PC-3 (cell line): ENCODE results near the gene RIMBP2. TPM values are rescaled to one million over a fixed set of nuclear protein-coding genes. Genes with fewer than 3 reads are reported as not detected.

Experiments used
- ATAC-seq: fragments of 200-7000 bp; cut with Tn5 transposase; 2 replicates; pipeline ENCODE4 v1.9.1; 2020; ENCODE audit warnings: mild to moderate bottlenecking, moderate library complexity
- BruUV-seq: library from RNA; stranded (reverse); fragments of 400-500 nt; replicated peaks from 2 replicates; lab custom pipeline; 2021; lab: Mats Ljungman, UMichigan
- CTCF ChIA-PET: fragments of 300-600 bp; sonication (Branson Sonifier 250); formaldehyde crosslinking; loops from one replicate; lab custom pipeline; 2022; ENCODE audit warnings: antibody characterized with exemption; lab: Charles Lee
- POLR2A ChIA-PET: fragments of 300-600 bp; sonication (Branson Sonifier 250); formaldehyde crosslinking; loops from one replicate; lab custom pipeline; 2022; ENCODE audit warnings: antibody characterized with exemption; ENCODE audit not compliant: unreplicated experiment; lab: Charles Lee
- DNase-seq: peaks from one replicate; pipeline ENCODE4 v3.0.0-alpha.2; 2015
- H2AFZ ChIP-seq: fragments of 300-600 bp; sonication (generic); 2 replicates; pipeline ENCODE4 v1.6.0; 2016; ENCODE audit warnings: antibody characterized with exemption, low read length
- H3F3A ChIP-seq: fragments of 300-600 bp; sonication (generic); one replicate; pipeline ENCODE4 v1.6.0; 2017; ENCODE audit warnings: antibody characterized with exemption, low read length, control low read depth, mild to moderate bottlenecking; ENCODE audit not compliant: unreplicated experiment
- H3K27ac ChIP-seq: fragments of 300-600 bp; sonication (generic); 2 replicates; pipeline ENCODE4 v1.5.1; 2016; ENCODE audit warnings: mild to moderate bottlenecking, low read length
- H3K27me3 ChIP-seq: fragments of 300-600 bp; sonication (generic); 2 replicates; pipeline ENCODE4 v1.6.1; 2016; ENCODE audit warnings: low read length, mixed read lengths
- H3K36me3 ChIP-seq: fragments of 300-600 bp; sonication (generic); 2 replicates; pipeline ENCODE4 v1.6.1; 2016; ENCODE audit warnings: low read depth, mixed run types, low read length, mixed read lengths
- H3K4me1 ChIP-seq: fragments of 300-600 bp; sonication (generic); 2 replicates; pipeline ENCODE4 v1.5.1; 2016; ENCODE audit warnings: low read length; ENCODE audit not compliant: insufficient read depth
- H3K4me2 ChIP-seq: fragments of 300-600 bp; sonication (generic); 2 replicates; pipeline ENCODE4 v1.6.0; 2016; ENCODE audit warnings: low read length
- H3K4me3 ChIP-seq: fragments of 300-600 bp; sonication (generic); 2 replicates; pipeline ENCODE4 v1.5.1; 2016; ENCODE audit warnings: mild to moderate bottlenecking, low read length, mixed read lengths
- H3K79me2 ChIP-seq: fragments of 300-600 bp; sonication (generic); 2 replicates; pipeline ENCODE4 v1.6.1; 2017; ENCODE audit warnings: low read length, mixed read lengths
- H3K9ac ChIP-seq: fragments of 300-600 bp; sonication (generic); 2 replicates; pipeline ENCODE4 v1.6.0; 2016; ENCODE audit warnings: mild to moderate bottlenecking, low read length
- H3K9me2 ChIP-seq: fragments of 300-600 bp; sonication (generic); replicated peaks from 2 replicates; pipeline ENCODE4 v1.6.1; 2016; ENCODE audit warnings: mixed run types, low read length, mixed read lengths
- H3K9me3 ChIP-seq: fragments of 300-600 bp; sonication (generic); 2 replicates; pipeline ENCODE4 v1.6.1; 2016; ENCODE audit warnings: low read length, mixed read lengths
- H4K20me1 ChIP-seq: fragments of 300-600 bp; sonication (generic); 2 replicates; pipeline ENCODE4 v1.6.1; 2016; ENCODE audit warnings: low read length, mixed read lengths
- CTCF ChIP-seq: fragments of 300-600 bp; sonication (generic); conservative IDR thresholded peaks from 2 replicates; pipeline ENCODE4 v1.5.1; 2017; ENCODE audit warnings: antibody characterized with exemption, low read depth, mild to moderate bottlenecking, low read length
- EZH2 ChIP-seq: fragments of 300-600 bp; sonication (generic); IDR thresholded peaks from one replicate; pipeline ENCODE4 v1.6.1; 2017; ENCODE audit warnings: antibody characterized with exemption, mild to moderate bottlenecking, low read length; ENCODE audit not compliant: unreplicated experiment
- EZH2phosphoT487 ChIP-seq: fragments of 300-600 bp; sonication (generic); IDR thresholded peaks from 2 replicates; pipeline ENCODE4 v1.6.1; 2018; ENCODE audit warnings: mild to moderate bottlenecking, antibody characterized with exemption, low read length, borderline replicate concordance
- intact Hi-C: fragments of 100-400 bp; cut with micrococcal nuclease; formaldehyde crosslinking; loops from 2 replicates; pipeline ENCODE4 v1.9.0; 2023
- total RNA-seq: library from RNA; depleted of rRNA; stranded (reverse); fragments of >200 nt; gene quantifications from 2 replicates; pipeline ENCODE4 v1.2.3, GENCODE V29; 2014

RIMBP2 gene
- total RNA-seq, 1 experiment from 2014 or later: not detected

GRCh38 chr12:130559806-130560205 is 156.3 kb downstream of the RIMBP2 start:
- intact Hi-C loops: no loop called here
- no peaks in the 10 kb centered on the region for H3F3A ChIP-seq
- no peak overlapping the region for H2AFZ ChIP-seq
- no peak for ATAC-seq
- TF ChIP-seq EZH2: no peak
- TF ChIP-seq EZH2phosphoT487: no peak
- TF ChIP-seq CTCF: no peak
- ChIA-PET POLR2A (no interaction called here), CTCF (no interaction called here)
- no peak overlapping the region for H3K9ac ChIP-seq
- BruUV-seq: no TSS peak
- H4K20me1 ChIP-seq: no peaks in the 10 kb centered on the region
- H3K27ac ChIP-seq: no peak overlapping the region
- no peaks in the 10 kb centered on the region for H3K9me3 ChIP-seq
- no peaks in the 10 kb centered on the region for H3K9me2 ChIP-seq
- no peak overlapping the region for H3K4me2 ChIP-seq
- no peaks in the 10 kb centered on the region for H3K4me1 ChIP-seq
- no peaks in the 10 kb centered on the region for H3K27me3 ChIP-seq
- no peaks in the 10 kb centered on the region for H3K79me2 ChIP-seq
- no peak overlapping the region for H3K4me3 ChIP-seq
- no peaks in the 10 kb centered on the region for H3K36me3 ChIP-seq
- DNase-seq: no peak

GRCh38 chr12:130557886-130558765 is 158.0 kb downstream of the RIMBP2 start:
- no peaks in the 10 kb centered on the region for H3K79me2 ChIP-seq
- ChIA-PET POLR2A (no interaction called here), CTCF (no interaction called here)
- H3K27me3 ChIP-seq: no peaks in the 10 kb centered on the region
- no TSS peak for BruUV-seq
- ATAC-seq (no peak), DNase-seq (no peak)
- H3K4me2 ChIP-seq: no peak overlapping the region
- H3K9me2 ChIP-seq: no peaks in the 10 kb centered on the region
- H3K4me3 ChIP-seq: no peak overlapping the region
- no peaks in the 10 kb centered on the region for H4K20me1 ChIP-seq
- no peak overlapping the region for H3K27ac ChIP-seq
- intact Hi-C loops: no loop called here
- no peaks in the 10 kb centered on the region for H3K9me3 ChIP-seq
- no peaks in the 10 kb centered on the region for H3F3A ChIP-seq
- no peak overlapping the region for H3K9ac ChIP-seq
- H3K36me3 ChIP-seq: no peaks in the 10 kb centered on the region
- H2AFZ ChIP-seq: no peak overlapping the region
- no peak for TF ChIP-seq EZH2phosphoT487
- no peak for TF ChIP-seq CTCF
- TF ChIP-seq EZH2: no peak
- H3K4me1 ChIP-seq: no peaks in the 10 kb centered on the region

- CTCF ChIA-PET: no interaction called here
- POLR2A ChIA-PET: no interaction called here
- intact Hi-C loops: no loop called here
Measured at GRCh38 chr12:130557201-130557600, 158.9 kb downstream of the RIMBP2 start.

More at GRCh38 chr12:130557201-130557600, 158.9 kb downstream of the RIMBP2 start:
- Histone ChIP-seq H3K27ac (no peak overlapping the region), H4K20me1 (no peaks in the 10 kb centered on the region), H3K36me3 (no peaks in the 10 kb centered on the region), H3K4me2 (no peak overlapping the region), H3K9ac (no peak overlapping the region), H3K79me2 (no peaks in the 10 kb centered on the region), H3K4me3 (no peak overlapping the region), H3K9me3 (no peaks in the 10 kb centered on the region), H3K27me3 (no peaks in the 10 kb centered on the region), H2AFZ (no peak overlapping the region), H3F3A (no peaks in the 10 kb centered on the region), H3K4me1 (no peaks in the 10 kb centered on the region), H3K9me2 (no peaks in the 10 kb centered on the region)
- DNase-seq (no peak), ATAC-seq (no peak)
- TF ChIP-seq EZH2phosphoT487: no peak
- TF ChIP-seq CTCF: no peak
- TF ChIP-seq EZH2: no peak
- BruUV-seq: no TSS peak
